GM10248 (cell line): ENCODE measurements around the gene CLDN1.

Source experiments
- CTCF ChIA-PET: fragments of 300-600 bp; sonication (Branson Sonifier 250); formaldehyde crosslinking; extraction: SDS; loops from one replicate; lab custom pipeline; 2021; ENCODE audit warnings: antibody characterized with exemption; lab: Yijun Ruan, JAX
- POLR2A ChIA-PET: fragments of 350-650 bp; sonication (Branson Sonifier 250); formaldehyde crosslinking; extraction: SDS; loops from one replicate; lab custom pipeline; 2020; ENCODE audit warnings: antibody characterized with exemption; lab: Yijun Ruan, JAX
- DNase-seq: peaks from one replicate; pipeline ENCODE4 v3.0.0; 2012; ENCODE audit errors: extremely low spot score
- TF ChIP-seq, protein P1 (sequence below): IDR thresholded peaks from 2 replicates; pipeline ENCODE4 v1.5.1; 2012; ENCODE audit warnings: mild to moderate bottlenecking, low read depth; ENCODE audit errors: extremely low read depth, missing control alignments, control extremely low read depth

Gene CLDN1

DNA sequence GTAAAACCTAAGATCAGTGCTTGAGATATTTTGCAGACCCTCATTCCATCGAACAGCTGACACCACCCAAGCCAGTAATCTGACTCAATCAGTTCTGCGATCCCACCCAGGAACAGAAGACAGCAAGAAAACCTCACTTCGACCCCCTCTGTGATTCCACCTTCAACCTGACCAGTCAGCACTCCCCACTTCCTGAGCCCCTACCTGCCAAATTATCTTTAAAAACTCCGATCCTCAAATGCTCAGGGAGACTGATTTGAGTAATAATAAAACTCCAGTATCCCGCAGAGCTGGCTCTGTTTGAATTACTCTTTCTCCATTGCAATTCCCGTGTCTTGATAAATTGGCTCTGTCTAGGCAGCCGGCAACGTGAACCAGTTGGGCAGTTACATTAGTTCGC lies 40.0 kb upstream of the CLDN1 start:
- ChIA-PET POLR2A (no interaction called here), CTCF (interaction anchor here (0.7 kb wide), 1 partner anchor 22 kb away, joined by 3 read pairs; no protein-coding TSS in a partner anchor)
- TF ChIP-seq, protein P1, sequence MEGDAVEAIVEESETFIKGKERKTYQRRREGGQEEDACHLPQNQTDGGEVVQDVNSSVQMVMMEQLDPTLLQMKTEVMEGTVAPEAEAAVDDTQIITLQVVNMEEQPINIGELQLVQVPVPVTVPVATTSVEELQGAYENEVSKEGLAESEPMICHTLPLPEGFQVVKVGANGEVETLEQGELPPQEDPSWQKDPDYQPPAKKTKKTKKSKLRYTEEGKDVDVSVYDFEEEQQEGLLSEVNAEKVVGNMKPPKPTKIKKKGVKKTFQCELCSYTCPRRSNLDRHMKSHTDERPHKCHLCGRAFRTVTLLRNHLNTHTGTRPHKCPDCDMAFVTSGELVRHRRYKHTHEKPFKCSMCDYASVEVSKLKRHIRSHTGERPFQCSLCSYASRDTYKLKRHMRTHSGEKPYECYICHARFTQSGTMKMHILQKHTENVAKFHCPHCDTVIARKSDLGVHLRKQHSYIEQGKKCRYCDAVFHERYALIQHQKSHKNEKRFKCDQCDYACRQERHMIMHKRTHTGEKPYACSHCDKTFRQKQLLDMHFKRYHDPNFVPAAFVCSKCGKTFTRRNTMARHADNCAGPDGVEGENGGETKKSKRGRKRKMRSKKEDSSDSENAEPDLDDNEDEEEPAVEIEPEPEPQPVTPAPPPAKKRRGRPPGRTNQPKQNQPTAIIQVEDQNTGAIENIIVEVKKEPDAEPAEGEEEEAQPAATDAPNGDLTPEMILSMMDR, result no peak
- DNase-seq, result no peak

DNA sequence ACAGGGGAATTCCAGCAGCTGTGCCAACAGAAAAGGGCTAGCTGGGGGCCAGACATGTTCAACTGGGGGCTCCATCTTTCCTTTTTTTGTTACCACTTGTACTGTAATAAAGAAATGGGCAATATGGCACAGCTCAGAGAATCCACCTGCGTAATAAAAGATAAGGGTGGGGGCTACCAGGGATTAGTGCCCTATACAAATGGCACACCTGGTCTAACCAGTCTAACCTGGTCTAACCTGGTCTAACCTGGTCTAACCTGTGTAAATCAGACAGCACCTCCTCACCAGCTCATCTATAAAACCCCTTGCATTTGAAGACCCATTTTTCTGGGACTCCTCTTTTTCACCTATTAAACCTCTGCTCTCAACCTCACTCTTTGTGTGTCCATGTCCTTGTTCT lies 39.5 kb upstream of the CLDN1 start:
- POLR2A ChIA-PET, result no interaction called here
- TF ChIP-seq, protein P1, result no peak
- CTCF ChIA-PET, result interaction anchor here (0.7 to 1.5 kb wide), 3 partner anchors 9 to 39 kb away, joined by 3 to 8 read pairs (median 3); partner anchors contain the start of gene CLDN1
- no peak for DNase-seq

DNA sequence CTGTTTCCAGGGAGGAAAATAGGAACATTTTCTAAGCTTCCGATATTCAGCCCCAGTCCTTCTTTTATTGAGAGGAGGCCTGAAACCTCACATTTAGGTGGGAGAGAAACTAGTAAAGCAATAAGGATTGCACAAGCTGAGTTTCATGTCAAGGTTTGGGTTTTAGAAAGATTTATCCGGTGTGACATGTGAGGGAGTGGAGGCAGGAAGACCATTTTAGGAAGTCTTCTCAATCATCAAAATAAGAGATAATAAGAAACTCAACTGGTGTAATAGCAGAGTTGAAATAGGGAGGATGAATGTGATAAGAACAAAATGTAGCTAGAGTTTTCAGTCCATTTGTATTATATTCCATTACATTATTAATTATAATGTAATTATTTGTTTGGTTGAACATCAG lies 38.0 kb upstream of the CLDN1 start:
- POLR2A ChIA-PET, result no interaction called here
- CTCF ChIA-PET, result interaction anchor here (1.1 to 2.4 kb wide), 4 partner anchors 8 to 54 kb away, joined by 3 to 8 read pairs (median 6); no protein-coding TSS in a partner anchor
- DNase-seq, result no peak
- TF ChIP-seq, protein P1, result no peak

DNA sequence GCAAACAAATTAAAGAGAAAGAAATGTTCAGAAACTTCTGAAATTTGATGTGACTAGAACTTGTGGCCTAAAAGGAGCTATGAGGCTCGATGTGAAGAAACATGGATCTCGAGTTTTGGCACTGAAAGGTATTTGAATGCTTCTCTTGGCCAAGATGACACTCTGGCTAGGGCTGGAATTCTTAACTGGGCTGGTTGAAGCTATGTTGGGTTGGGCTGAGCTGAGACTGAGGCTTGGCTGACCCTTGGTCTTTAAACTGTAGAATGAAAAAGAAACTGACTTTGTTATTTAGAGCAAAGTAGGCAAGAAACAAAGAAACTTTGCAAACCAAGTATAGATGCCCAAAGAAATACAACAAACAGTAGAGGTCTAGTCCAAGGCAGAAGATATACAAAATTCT lies 37.6 kb upstream of the CLDN1 start:
- ChIA-PET CTCF (interaction anchor here (1.1 to 2.4 kb wide), 3 partner anchors 13 to 55 kb away, joined by 3 to 8 read pairs (median 4); no protein-coding TSS in a partner anchor), POLR2A (no interaction called here)
- TF ChIP-seq, protein P1, result no peak
- no peak for DNase-seq

DNA sequence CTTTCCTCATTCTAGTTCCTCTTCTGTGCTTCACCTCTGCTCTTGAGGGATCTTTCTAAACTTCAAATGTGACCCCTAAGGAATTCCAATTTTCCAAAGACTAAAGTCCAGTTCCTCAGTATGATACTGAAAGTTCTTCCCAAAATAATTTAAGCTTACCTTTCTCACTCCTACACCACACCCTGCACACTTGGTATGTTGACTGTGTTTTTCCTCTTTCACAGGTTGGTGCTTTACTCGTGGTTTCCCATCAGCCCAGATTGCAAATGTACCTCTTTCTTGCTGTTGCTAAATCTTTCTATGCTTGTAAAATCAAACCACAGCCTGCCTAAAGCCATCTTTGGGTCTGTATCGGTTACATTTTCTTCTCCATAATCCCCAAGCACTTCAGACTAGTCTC lies 35.2 kb upstream of the CLDN1 start:
- CTCF ChIA-PET, result interaction anchor here (1.1 to 1.6 kb wide), 2 partner anchors 12 to 14 kb away, joined by 3 to 4 read pairs; no protein-coding TSS in a partner anchor

DNA sequence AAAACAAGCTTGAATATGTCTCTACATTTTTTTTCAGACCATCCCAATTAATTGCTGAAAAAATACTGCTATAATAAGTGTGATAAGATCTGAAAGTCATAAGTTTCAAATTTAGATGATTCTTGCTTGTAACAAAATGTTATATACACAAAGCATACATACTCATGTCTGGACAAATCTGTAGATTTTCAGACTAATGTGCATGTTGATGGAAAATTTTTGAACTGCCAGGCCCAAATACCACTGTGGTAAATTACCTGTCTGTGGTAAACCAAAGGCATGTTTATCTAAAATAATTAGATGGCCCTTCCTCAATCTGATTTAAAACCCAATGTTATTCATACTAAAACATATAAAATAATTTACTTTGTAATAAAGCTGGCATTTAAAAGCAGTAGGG lies 34.0 kb upstream of the CLDN1 start:
- DNase-seq, result no peak
- ChIA-PET CTCF (interaction anchor here (1.1 to 1.6 kb wide), 2 partner anchors 11 to 16 kb away, joined by 3 to 4 read pairs; no protein-coding TSS in a partner anchor), POLR2A (no interaction called here)
- TF ChIP-seq, protein P1, result no peak

More for the DNA sequence above, 35.2 kb upstream of the CLDN1 start:
- POLR2A ChIA-PET, result no interaction called here
- TF ChIP-seq, protein P1, result no peak
- no peak for DNase-seq
